Keratinocyte (primary cell): Measurements from ENCODE around the gene KEAP1. TPM values are rescaled to one million over a fixed set of nuclear protein-coding genes. Genes with fewer than 3 reads are reported as not detected.
"Not testable (repeated sequence)": the region's sequence is repeated elsewhere in the genome, so short reads cannot be mapped to it uniquely, and the experiment has no call there.

Experiments
- DNase-seq: peaks from one replicate; pipeline ENCODE4 v3.0.0-alpha.2; 2011; ENCODE audit warnings: low read depth, missing footprints, low spot score
- FAIRE-seq: peaks from 2 replicates; lab custom pipeline; 2011; peaks lifted over from hg19 to GRCh38; lab: Jason Lieb, UNC
- H2AFZ ChIP-seq: 2 replicates; pipeline ENCODE4 v1.6.0; 2012; ENCODE audit warnings: low read length, control low read depth, inconsistent platforms; ENCODE audit not compliant: control insufficient read depth
- H3K27ac ChIP-seq: 2 replicates; pipeline ENCODE4 v1.5.1; 2011; ENCODE audit warnings: low read length; ENCODE audit not compliant: control insufficient read depth, insufficient read depth
- H3K27me3 ChIP-seq: 3 replicates; pipeline ENCODE4 v1.6.0; 2011; ENCODE audit warnings: low read length; ENCODE audit not compliant: control insufficient read depth, insufficient read depth; ENCODE audit errors: extremely low read depth
- H3K36me3 ChIP-seq, 2 experiments: 2 replicates in 1 of 2; 3 replicates in 1 of 2; pipeline ENCODE4 v1.5.1; 2011; ENCODE audit warnings: low read length in 2 of 2, mild to moderate bottlenecking in 1 of 2; ENCODE audit not compliant: control insufficient read depth in 2 of 2, insufficient read depth in 2 of 2; ENCODE audit errors: extremely low read depth in 1 of 2
- H3K4me1 ChIP-seq: 3 replicates; pipeline ENCODE4 v1.5.1; 2011; ENCODE audit warnings: low read length; ENCODE audit not compliant: control insufficient read depth, insufficient read depth; ENCODE audit errors: extremely low read depth
- H3K4me2 ChIP-seq: 3 replicates; pipeline ENCODE4 v1.6.0; 2011; ENCODE audit warnings: low read depth, low read length; ENCODE audit not compliant: control insufficient read depth, insufficient read depth; ENCODE audit errors: extremely low read depth
- H3K4me3 ChIP-seq, 3 experiments: fragments of 200-600 bp in 1 of 3; sonication (generic) in 1 of 3; 2 replicates in 2 of 3; 3 replicates in 1 of 3; pipeline ENCODE4 v1.5.1; 2011 to 2016; ENCODE audit warnings: low read length in 3 of 3, mild to moderate bottlenecking in 3 of 3, control low read depth in 2 of 3, inconsistent platforms in 1 of 3, low read depth in 1 of 3, mixed read lengths in 1 of 3, mixed run types in 1 of 3, moderate library complexity in 1 of 3; ENCODE audit not compliant: control insufficient read depth in 2 of 3, insufficient read depth in 2 of 3; ENCODE audit errors: extremely low read depth in 1 of 3
- H3K79me2 ChIP-seq: 2 replicates; pipeline ENCODE4 v1.6.0; 2012; ENCODE audit warnings: low read length; ENCODE audit not compliant: control insufficient read depth, insufficient read depth
- H3K9ac ChIP-seq: 3 replicates; pipeline ENCODE4 v1.6.0; 2011; ENCODE audit warnings: low read length; ENCODE audit not compliant: control insufficient read depth, insufficient read depth; ENCODE audit errors: extremely low read depth
- H3K9me1 ChIP-seq: 3 replicates; pipeline ENCODE4 v1.6.0; 2011; ENCODE audit warnings: low read length; ENCODE audit not compliant: control insufficient read depth, insufficient read depth; ENCODE audit errors: extremely low read depth
- H3K9me3 ChIP-seq: 2 replicates; pipeline ENCODE4 v1.5.1; 2012; ENCODE audit warnings: low read depth, low read length; ENCODE audit not compliant: control insufficient read depth
- H4K20me1 ChIP-seq: 3 replicates; pipeline ENCODE4 v1.6.0; 2011; ENCODE audit warnings: low read length; ENCODE audit not compliant: control insufficient read depth, insufficient read depth; ENCODE audit errors: extremely low read depth
- EZH2 ChIP-seq: IDR thresholded peaks from one replicate; pipeline ENCODE4 v1.6.1; 2012; ENCODE audit warnings: inconsistent platforms, mild to moderate bottlenecking, low read length, moderate library complexity
- dilution Hi-C: fragments of 300-500 bp; cut with MboI; formaldehyde crosslinking; loops from one replicate; pipeline ENCODE4 v1.7.0; 2020; ENCODE audit warnings: low sequenced_read_pairs; ENCODE audit not compliant: extremely low pct_ligation_motif_present
- polyA plus RNA-seq, 5 experiments: library from polyadenylated mRNA; depleted of rRNA in 3 of 5; stranded (reverse) in 3 of 5; stranded (forward) in 1 of 5; unstranded in 1 of 5; fragments of >200 nt; gene quantifications; 1 replicate in 1 of 5; 2 replicates in 3 of 5; 3 replicates in 1 of 5; pipeline versions ENCODE4 v1.2.1 to v1.2.3, GENCODE V29; 2011 to 2012; ENCODE audit warnings: missing spikeins in 2 of 5, low read depth in 1 of 5, low replicate concordance in 1 of 5
- TF ChIP-seq, protein P1 (sequence below), 3 experiments: IDR thresholded peaks in 1 of 3; conservative IDR thresholded peaks in 1 of 3; optimal IDR thresholded peaks in 1 of 3; 2 replicates in 2 of 3; 3 replicates in 1 of 3; pipeline versions ENCODE3 to v1.5.1; 2011; ENCODE audit warnings: low read length in 3 of 3, mild to moderate bottlenecking in 3 of 3, moderate library complexity in 2 of 3, control low read depth in 1 of 3, inconsistent platforms in 1 of 3; ENCODE audit not compliant: insufficient read depth in 2 of 3; ENCODE audit errors: extremely low read depth in 1 of 3

The KEAP1 gene
- polyA plus RNA-seq, 1 donor (not counting 4 experiments of a cell fraction or from before 2014, with no cell fraction given): 29.6 TPM

DNA sequence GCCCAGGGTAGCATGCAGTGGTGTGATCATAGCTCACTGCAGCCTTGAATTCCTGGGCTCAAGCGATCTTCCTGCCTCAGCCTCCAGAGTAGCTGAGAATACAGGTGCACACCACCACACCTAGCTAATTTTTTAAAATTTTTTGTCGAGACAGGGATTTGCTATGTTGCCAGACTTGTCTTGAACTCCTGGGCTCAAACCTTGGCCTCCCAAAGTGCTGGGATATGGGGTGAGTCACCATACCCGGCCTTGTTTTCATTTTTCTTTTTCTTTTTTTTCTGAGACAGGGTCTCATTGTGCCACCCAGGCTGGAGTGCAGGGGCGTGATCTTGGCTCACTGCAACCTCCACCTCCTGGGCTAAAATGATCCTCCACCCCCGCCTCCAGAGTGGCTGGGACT, 38.7 kb downstream of the KEAP1 start:
- no peaks in the 10 kb centered on the region for H4K20me1 ChIP-seq
- DNase-seq (no peak), FAIRE-seq (no peak)
- no peak overlapping the region for H3K9ac ChIP-seq
- no peaks in the 10 kb centered on the region for H3K9me3 ChIP-seq
- no peak overlapping the region for H3K4me3 ChIP-seq
- H3K4me2 ChIP-seq: no peak overlapping the region
- H3K27me3 ChIP-seq: no peaks in the 10 kb centered on the region
- TF ChIP-seq EZH2: no peak
- TF ChIP-seq, protein P1, sequence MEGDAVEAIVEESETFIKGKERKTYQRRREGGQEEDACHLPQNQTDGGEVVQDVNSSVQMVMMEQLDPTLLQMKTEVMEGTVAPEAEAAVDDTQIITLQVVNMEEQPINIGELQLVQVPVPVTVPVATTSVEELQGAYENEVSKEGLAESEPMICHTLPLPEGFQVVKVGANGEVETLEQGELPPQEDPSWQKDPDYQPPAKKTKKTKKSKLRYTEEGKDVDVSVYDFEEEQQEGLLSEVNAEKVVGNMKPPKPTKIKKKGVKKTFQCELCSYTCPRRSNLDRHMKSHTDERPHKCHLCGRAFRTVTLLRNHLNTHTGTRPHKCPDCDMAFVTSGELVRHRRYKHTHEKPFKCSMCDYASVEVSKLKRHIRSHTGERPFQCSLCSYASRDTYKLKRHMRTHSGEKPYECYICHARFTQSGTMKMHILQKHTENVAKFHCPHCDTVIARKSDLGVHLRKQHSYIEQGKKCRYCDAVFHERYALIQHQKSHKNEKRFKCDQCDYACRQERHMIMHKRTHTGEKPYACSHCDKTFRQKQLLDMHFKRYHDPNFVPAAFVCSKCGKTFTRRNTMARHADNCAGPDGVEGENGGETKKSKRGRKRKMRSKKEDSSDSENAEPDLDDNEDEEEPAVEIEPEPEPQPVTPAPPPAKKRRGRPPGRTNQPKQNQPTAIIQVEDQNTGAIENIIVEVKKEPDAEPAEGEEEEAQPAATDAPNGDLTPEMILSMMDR (optimal IDR thresholded peaks at IDR 0.05 in 1 of 3, IDR thresholded peaks at IDR 0.05 in 1 of 3, conservative IDR thresholded peaks at IDR 0.05 in 1 of 3; ENCODE audit: extremely low read depth in 1 of 3, insufficient read depth in 2 of 3, low read length in 3 of 3): no peak
- no peaks in the 10 kb centered on the region for H3K79me2 ChIP-seq
- no peaks in the 10 kb centered on the region for H3K9me1 ChIP-seq
- dilution Hi-C loops: no loop called here
- peaks cover 8% of the 10 kb centered on the region for H3K4me1 ChIP-seq
- H3K36me3 ChIP-seq: no peaks in the 10 kb centered on the region
- no peak overlapping the region for H2AFZ ChIP-seq
- H3K27ac ChIP-seq: no peak overlapping the region

DNA sequence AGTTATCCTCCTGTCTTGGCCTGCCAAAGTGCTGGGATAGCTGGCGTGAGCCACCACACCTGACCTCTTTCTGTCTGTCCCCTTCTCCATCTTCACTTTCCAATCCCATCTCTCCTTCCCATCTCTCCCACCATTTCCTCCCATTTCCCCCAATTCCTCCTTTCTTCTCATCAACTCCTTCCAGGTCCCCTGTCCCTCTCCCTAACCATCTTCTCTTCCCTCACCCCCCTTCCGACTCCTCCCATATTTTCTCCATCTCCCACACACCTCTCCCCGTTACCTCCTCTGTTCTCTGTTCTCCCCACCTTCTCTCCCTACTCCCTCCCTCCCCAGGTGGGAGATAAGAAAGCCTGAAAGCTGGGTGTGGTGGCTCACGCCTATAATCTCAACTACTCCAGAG, 40.6 kb downstream of the KEAP1 start:
- Histone ChIP-seq H3K4me2 (no peak overlapping the region), H3K4me3 (no peak overlapping the region), H3K9me3 (no peaks in the 10 kb centered on the region), H3K36me3 (no peaks in the 10 kb centered on the region), H3K9ac (no peak overlapping the region), H3K79me2 (no peaks in the 10 kb centered on the region), H3K9me1 (no peaks in the 10 kb centered on the region), H2AFZ (no peak overlapping the region), H3K27me3 (no peaks in the 10 kb centered on the region), H4K20me1 (no peaks in the 10 kb centered on the region), H3K4me1 (peaks cover 8% of the 10 kb centered on the region), H3K27ac (no peak overlapping the region)
- dilution Hi-C loops: no loop called here
- TF ChIP-seq, protein P1 (optimal IDR thresholded peaks at IDR 0.05 in 1 of 3, IDR thresholded peaks at IDR 0.05 in 1 of 3, conservative IDR thresholded peaks at IDR 0.05 in 1 of 3; ENCODE audit: extremely low read depth in 1 of 3, insufficient read depth in 2 of 3, low read length in 3 of 3): no peak
- no peak for TF ChIP-seq EZH2
- DNase-seq (no peak), FAIRE-seq (no peak)

DNA sequence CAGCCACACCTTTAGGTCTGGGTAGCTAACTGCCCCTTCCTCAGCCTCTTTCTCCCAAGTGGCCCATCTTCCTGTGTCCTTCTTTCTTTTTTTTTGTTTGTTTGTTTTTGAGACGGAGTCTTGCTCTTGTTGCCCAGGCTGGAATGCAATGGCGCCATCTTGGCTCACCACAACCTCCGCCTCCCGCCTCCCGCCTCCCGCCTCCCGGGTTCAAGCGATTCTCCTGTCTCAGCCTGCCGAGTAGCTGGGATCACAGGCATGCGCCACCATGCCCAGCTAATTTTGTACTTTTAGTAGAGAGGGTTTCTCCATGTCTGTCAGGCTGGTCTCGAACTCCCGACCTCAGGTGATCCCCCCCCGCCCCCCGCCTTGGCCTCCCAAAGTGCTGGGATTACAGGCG, 41.1 kb downstream of the KEAP1 start:
- H3K9ac ChIP-seq, H3K9me3 ChIP-seq, FAIRE-seq, H3K27ac ChIP-seq, H4K20me1 ChIP-seq, DNase-seq, H3K9me1 ChIP-seq, H3K4me1 ChIP-seq, H3K27me3 ChIP-seq, H3K36me3 ChIP-seq, H3K79me2 ChIP-seq, dilution Hi-C loops: not testable (repeated sequence)
- peak overlapping the region; percentile 94 for H2AFZ ChIP-seq
- H3K4me3 ChIP-seq: peak overlapping the region; percentile 35 to 59 (median 51)
- peak overlapping the region; percentile 82 for H3K4me2 ChIP-seq
